ENCODE data around the gene SNORC. TPM values are rescaled to one million over a fixed set of nuclear protein-coding genes. Genes with fewer than 3 reads are reported as not detected.
A peak's percentile ranks its signal among the peaks of the same experiment; 100 is the strongest.

Gene SNORC
- total and polyA plus RNA-seq, 2 of the 13 experiments (the other 11 are each of a cell fraction or from before 2014, with no cell fraction given): 59.1 to 86.1 TPM

GRCh38 chr2:232898592-232899543 is 28.8 kb downstream of the SNORC start (continued):
- TF ChIP-seq SP1 (IDR thresholded peaks at IDR 0.05) (peak; percentile 24; the same call in 1 of the 2 replicates), SP1 (CRISPR knock-in tag; IDR thresholded peaks at IDR 0.05) (no peak), ZFP1 (CRISPR knock-in tag; IDR thresholded peaks at IDR 0.05) (no peak), CREB1 (IDR thresholded peaks at IDR 0.05) (peak; percentile 20; the same call in 1 of the 2 replicates), CREB1 (CRISPR knock-in tag; IDR thresholded peaks at IDR 0.05) (no peak), TMF1 (CRISPR knock-in tag; IDR thresholded peaks at IDR 0.05; ENCODE audit: low read depth) (no peak), RNF219 (CRISPR knock-in tag; IDR thresholded peaks at IDR 0.05) (no peak), KDM5B (CRISPR knock-in tag; IDR thresholded peaks at IDR 0.05; ENCODE audit: borderline replicate concordance) (no peak), GMEB1 (CRISPR knock-in tag; IDR thresholded peaks at IDR 0.05; ENCODE audit: borderline replicate concordance) (no peak)
- TF ChIP-seq, protein P1, sequence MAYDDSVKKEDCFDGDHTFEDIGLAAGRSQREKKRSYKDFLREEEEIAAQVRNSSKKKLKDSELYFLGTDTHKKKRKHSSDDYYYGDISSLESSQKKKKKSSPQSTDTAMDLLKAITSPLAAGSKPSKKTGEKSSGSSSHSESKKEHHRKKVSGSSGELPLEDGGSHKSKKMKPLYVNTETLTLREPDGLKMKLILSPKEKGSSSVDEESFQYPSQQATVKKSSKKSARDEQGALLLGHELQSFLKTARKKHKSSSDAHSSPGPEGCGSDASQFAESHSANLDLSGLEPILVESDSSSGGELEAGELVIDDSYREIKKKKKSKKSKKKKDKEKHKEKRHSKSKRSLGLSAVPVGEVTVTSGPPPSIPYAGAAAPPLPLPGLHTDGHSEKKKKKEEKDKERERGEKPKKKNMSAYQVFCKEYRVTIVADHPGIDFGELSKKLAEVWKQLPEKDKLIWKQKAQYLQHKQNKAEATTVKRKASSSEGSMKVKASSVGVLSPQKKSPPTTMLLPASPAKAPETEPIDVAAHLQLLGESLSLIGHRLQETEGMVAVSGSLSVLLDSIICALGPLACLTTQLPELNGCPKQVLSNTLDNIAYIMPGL (CRISPR knock-in tag; IDR thresholded peaks at IDR 0.05; ENCODE audit: borderline replicate concordance in 1 of 2, low read depth in 1 of 2): no peak
- TF ChIP-seq, protein P2, sequence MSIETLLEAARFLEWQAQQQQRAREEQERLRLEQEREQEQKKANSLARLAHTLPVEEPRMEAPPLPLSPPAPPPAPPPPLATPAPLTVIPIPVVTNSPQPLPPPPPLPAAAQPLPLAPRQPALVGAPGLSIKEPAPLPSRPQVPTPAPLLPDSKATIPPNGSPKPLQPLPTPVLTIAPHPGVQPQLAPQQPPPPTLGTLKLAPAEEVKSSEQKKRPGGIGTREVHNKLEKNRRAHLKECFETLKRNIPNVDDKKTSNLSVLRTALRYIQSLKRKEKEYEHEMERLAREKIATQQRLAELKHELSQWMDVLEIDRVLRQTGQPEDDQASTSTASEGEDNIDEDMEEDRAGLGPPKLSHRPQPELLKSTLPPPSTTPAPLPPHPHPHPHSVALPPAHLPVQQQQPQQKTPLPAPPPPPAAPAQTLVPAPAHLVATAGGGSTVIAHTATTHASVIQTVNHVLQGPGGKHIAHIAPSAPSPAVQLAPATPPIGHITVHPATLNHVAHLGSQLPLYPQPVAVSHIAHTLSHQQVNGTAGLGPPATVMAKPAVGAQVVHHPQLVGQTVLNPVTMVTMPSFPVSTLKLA (IDR thresholded peaks at IDR 0.05): peak; percentile 18; the same call in 1 of the 2 replicates
- TF ChIP-seq, protein P3, sequence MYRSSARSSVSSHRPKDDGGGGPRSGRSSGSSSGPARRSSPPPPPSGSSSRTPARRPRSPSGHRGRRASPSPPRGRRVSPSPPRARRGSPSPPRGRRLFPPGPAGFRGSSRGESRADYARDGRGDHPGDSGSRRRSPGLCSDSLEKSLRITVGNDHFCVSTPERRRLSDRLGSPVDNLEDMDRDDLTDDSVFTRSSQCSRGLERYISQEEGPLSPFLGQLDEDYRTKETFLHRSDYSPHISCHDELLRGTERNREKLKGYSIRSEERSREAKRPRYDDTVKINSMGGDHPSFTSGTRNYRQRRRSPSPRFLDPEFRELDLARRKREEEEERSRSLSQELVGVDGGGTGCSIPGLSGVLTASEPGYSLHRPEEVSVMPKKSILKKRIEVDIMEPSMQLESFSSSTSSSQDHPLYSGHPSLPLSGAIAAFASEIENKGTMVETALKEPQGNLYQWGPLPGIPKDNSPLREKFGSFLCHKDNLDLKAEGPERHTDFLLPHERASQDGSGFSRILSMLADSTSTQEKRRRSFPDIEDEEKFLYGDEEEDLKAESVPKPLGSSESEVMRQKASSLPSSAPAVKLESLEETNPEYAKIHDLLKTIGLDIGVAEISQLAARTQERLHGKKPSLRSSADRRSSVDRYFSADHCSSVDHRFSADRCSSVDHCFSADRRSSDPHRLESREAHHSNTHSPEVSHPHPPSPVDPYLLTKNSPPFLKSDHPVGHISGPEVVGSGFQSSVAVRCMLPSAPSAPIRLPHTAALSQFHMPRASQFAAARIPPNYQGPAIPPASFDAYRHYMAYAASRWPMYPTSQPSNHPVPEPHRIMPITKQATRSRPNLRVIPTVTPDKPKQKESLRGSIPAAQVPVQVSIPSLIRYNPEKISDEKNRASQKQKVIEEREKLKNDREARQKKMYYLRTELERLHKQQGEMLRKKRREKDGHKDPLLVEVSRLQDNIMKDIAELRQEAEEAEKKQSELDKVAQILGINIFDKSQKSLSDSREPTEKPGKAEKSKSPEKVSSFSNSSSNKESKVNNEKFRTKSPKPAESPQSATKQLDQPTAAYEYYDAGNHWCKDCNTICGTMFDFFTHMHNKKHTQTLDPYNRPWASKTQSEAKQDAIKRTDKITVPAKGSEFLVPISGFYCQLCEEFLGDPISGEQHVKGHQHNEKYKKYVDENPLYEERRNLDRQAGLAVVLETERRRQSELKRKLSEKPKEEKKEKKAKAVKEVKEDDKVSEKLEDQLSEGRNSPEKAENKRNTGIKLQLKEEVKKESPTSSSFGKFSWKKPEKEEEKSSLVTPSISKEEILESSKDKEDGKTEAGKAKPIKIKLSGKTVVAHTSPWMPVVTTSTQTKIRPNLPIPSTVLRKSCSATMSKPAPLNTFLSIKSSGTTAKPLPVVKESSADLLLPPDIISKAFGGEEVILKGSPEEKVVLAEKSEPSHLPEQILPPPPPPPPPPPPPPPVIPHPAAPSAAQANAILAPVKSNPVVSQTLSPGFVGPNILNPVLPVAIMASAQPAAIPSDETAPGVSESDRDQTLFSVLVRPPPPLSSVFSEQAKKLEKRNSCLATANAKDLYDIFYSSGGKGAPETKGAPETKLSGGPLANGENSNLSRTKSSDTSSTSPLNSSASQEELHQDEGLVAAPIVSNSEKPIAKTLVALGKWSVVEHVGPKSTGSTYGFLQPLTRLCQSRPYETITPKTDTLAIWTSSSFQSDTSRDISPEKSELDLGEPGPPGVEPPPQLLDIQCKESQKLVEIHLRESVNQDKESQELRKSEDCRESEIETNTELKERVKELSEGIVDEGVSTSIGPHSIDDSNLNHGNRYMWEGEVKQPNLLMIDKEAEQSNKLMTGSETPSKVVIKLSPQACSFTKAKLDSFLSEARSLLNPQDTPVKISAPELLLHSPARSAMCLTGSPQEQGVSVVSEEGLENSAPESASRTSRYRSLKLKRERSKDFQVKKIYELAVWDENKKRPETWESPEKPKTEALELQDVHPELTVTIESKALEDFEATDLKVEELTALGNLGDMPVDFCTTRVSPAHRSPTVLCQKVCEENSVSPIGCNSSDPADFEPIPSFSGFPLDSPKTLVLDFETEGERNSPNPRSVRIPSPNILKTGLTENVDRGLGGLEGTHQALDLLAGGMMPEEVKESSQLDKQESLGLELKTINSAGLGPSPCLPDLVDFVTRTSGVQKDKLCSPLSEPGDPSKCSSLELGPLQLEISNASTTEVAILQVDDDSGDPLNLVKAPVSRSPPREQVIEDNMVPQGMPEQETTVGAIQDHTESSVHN (CRISPR knock-in tag; IDR thresholded peaks at IDR 0.05): no peak
